ENCODE measurements around the gene C6orf15. TPM values are rescaled to one million over a fixed set of nuclear protein-coding genes. Genes with fewer than 3 reads are reported as not detected.

The C6orf15 gene
- total and polyA plus RNA-seq, 2 of the 8 experiments (the other 6 are each of a cell fraction or from before 2014, with no cell fraction given) = not detected

DNA sequence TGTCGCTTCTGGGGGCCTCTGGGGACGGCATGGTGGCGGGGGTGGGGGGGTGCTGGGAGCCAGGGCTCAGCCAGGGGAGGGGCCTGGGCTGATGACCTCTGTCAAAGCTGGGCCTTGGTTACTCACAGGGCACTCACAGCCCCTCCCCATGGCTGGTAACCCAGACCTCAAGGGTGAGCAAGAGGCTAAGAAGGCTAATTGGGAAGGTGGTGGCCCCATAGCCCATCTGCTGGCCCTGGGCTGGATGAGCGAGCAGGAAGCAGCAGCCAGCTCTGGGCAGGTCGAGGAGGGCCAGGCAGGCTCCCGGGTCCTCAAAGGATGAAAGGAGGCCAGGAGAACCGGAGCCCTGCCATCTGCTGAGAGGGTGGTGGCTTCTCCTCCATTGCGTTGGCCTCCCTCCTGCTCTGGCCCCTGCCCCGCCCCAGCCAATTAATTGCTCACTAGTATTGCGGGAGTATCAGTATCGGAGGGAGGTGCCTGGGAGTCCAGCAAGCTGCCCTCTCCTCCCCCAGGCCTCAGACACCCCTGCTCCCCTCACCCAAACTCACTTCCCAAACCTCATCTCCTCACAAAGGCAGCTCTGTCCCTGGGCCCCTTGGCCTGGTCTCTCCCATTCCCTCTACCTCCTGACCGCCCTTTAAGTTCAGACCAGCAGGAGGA lies 8.9 kb upstream of the C6orf15 start:
- Histone ChIP-seq H2BK12ac (ENCODE audit: low read depth, low read length) (no peak overlapping the region), H4K8ac (ENCODE audit: extremely low read depth, insufficient read depth, low read length) (no peak overlapping the region), H3K56ac (replicated peaks; ENCODE audit: insufficient read length, low read depth, low read length) (no peak overlapping the region), H3K23me2 (ENCODE audit: low read depth, low read length) (no peaks in the 10 kb centered on the region), H2AK5ac (ENCODE audit: low read depth, low read length) (no peak overlapping the region), H2AFZ (ENCODE audit: low read length) (no peak overlapping the region), H3K18ac (ENCODE audit: extremely low read depth, low read length) (no peak overlapping the region), H2BK5ac (ENCODE audit: low read depth, low read length) (no peak overlapping the region), H2BK20ac (ENCODE audit: low read length) (no peak overlapping the region), H3K27ac (ENCODE audit: low read depth, low read length) (no peak overlapping the region), H4K20me1 (replicated peaks in 1 of 2; ENCODE audit: control insufficient read depth in 1 of 2, insufficient read depth in 2 of 2, low read length in 2 of 2) (no peaks in the 10 kb centered on the region), H3K9ac (replicated peaks in 1 of 4; ENCODE audit: extremely low read depth in 1 of 4, low read depth in 3 of 4, low read length in 3 of 4) (no peak overlapping the region), H3K4ac (replicated peaks; ENCODE audit: insufficient read length, low read depth, low read length) (no peak overlapping the region), H4K5ac (ENCODE audit: insufficient read length, low read depth, low read length) (no peak overlapping the region), H3K4me3 (ENCODE audit: extremely low read depth in 1 of 4, insufficient read depth in 2 of 4, low read depth in 3 of 4, low read length in 4 of 4) (no peak overlapping the region), H2BK120ac (replicated peaks; ENCODE audit: low read depth, low read length) (no peak overlapping the region), H3K27me3 (replicated peaks in 1 of 4; ENCODE audit: control insufficient read depth in 3 of 4, extremely low read depth in 1 of 4, insufficient read depth in 3 of 4, low read length in 3 of 4) (no peaks in the 10 kb centered on the region; a peak in 1 of 7 replicates), H2BK15ac (ENCODE audit: low read length) (no peak overlapping the region), H3K36me3 (ENCODE audit: control insufficient read depth in 2 of 4, insufficient read depth in 4 of 4, low read length in 3 of 4) (no peaks in the 10 kb centered on the region), H3K14ac (ENCODE audit: insufficient read length) (no peak overlapping the region), H3K79me2 (ENCODE audit: control insufficient read depth in 1 of 2, insufficient read depth in 2 of 2, low read length in 2 of 2) (no peaks in the 10 kb centered on the region), H3K23ac (ENCODE audit: insufficient read length) (no peak overlapping the region), H3K79me1 (ENCODE audit: low read depth, low read length) (no peaks in the 10 kb centered on the region), H3K4me1 (replicated peaks in 1 of 4; ENCODE audit: control insufficient read depth in 3 of 4, insufficient read depth in 4 of 4, low read length in 3 of 4) (peaks cover 0 to 6% (median 0%) of the 10 kb centered on the region in 4 experiments; a peak in 2 of 7 replicates), H3K9me3 (ENCODE audit: insufficient read depth in 2 of 2, low read depth in 1 of 2, low read length in 1 of 2) (no peaks in the 10 kb centered on the region), H3K4me2 (ENCODE audit: insufficient read depth in 1 of 2, low read depth in 2 of 2, low read length in 2 of 2) (no peak overlapping the region), H4K91ac (replicated peaks; ENCODE audit: insufficient read length, low read length) (no peak overlapping the region)
- ChIA-PET POLR2A (ENCODE audit: partially characterized antibody) (interaction anchor here (0.6 to 68.5 kb wide), 2 partner anchors 47 to 70 kb away, joined by 4 to 2251 read pairs; partner anchors contain the start of genes CCHCR1, POU5F1, PSORS1C2 and TCF19), CTCF (ENCODE audit: partially characterized antibody) (interaction anchor here (0.6 to 1.7 kb wide), 8 partner anchors 9 to 75 kb away, joined by 3 to 6 read pairs (median 3); partner anchors contain the start of gene C6orf15)
- 88% methylated on average over 10 of the region's 12 CpGs; no CpG with 5 or more reads in 1 of the 2 experiments for WGBS, 2 experiments (ENCODE audit: extremely low coverage in 1 of 2, insufficient coverage in 1 of 2, insufficient read length in 1 of 2, insufficient replicate concordance in 2 of 2, low coverage in 1 of 2, low lambda C conversion rate in 2 of 2, missing lambda C conversion rate in 1 of 2)
- TF ChIP-seq RXRA (IDR thresholded peaks at IDR 0.05; ENCODE audit: insufficient read depth, low read depth, low read length) (no peak), RFX5 (IDR thresholded peaks at IDR 0.05; ENCODE audit: borderline replicate concordance, low read depth, low read length) (no peak), KDM1A (IDR thresholded peaks at IDR 0.05; ENCODE audit: borderline replicate concordance, low read length) (no peak), RAD21 (IDR thresholded peaks at IDR 0.05 in 1 of 2, conservative IDR thresholded peaks at IDR 0.05 in 1 of 2; ENCODE audit: low read depth in 2 of 2, low read length in 2 of 2) (no peak), MAFK (IDR thresholded peaks at IDR 0.05; ENCODE audit: low read depth, low read length) (no peak), ASH2L (IDR thresholded peaks at IDR 0.05; ENCODE audit: low read length) (no peak), EGR1 (IDR thresholded peaks at IDR 0.05; ENCODE audit: borderline replicate concordance, low read depth, low read length) (no peak), TBP (IDR thresholded peaks at IDR 0.05; ENCODE audit: low read depth, low read length) (no peak), SIN3A (conservative IDR thresholded peaks at IDR 0.05 in 1 of 2, IDR thresholded peaks at IDR 0.05 in 1 of 2; ENCODE audit: low read depth in 1 of 2, low read length in 2 of 2) (no peak), CTCF (IDR thresholded peaks at IDR 0.05; ENCODE audit: control extremely low read depth in 1 of 3, insufficient read depth in 1 of 3, low read depth in 1 of 3, low read length in 3 of 3) (no peak)
- FAIRE-seq (no peak), DNase-seq (ENCODE audit: low read depth in 1 of 2, low spot score in 2 of 2) (no peak)

Data from H1 (cell line).